ENCODE measurements around the gene PUM2. TPM values are rescaled to one million over a fixed set of nuclear protein-coding genes. Genes with fewer than 3 reads are reported as not detected.

The PUM2 gene
- total and polyA plus RNA-seq, 11 donors: 18.6 to 75.4 (median 58.5) TPM

GRCh38 chr2:20362701-20363435 lies 12.2 kb upstream of the PUM2 start:
- no peak for TF ChIP-seq CTCF (IDR thresholded peaks at IDR 0.05)
- no peak for TF ChIP-seq POLR2A (IDR thresholded peaks at IDR 0.05)
- H3K27me3 ChIP-seq: no peaks in the 10 kb centered on the region
- no peak for DNase-seq
- H3K9me3 ChIP-seq: no peaks in the 10 kb centered on the region
- ATAC-seq: no peak
- peaks cover 0 to 24% (median 0%) of the 10 kb centered on the region in 12 donors for H3K4me1 ChIP-seq
- WGBS, 4 donors: 92 to 97% (median 96%) methylated on average over 5 of the region's 5 CpGs
- H3K27ac ChIP-seq: no peak overlapping the region
- H3K36me3 ChIP-seq: no peaks in the 10 kb centered on the region
- intact Hi-C loops (cut with DNase I): no loop called here
- no peak overlapping the region for H3K4me3 ChIP-seq

DNA sequence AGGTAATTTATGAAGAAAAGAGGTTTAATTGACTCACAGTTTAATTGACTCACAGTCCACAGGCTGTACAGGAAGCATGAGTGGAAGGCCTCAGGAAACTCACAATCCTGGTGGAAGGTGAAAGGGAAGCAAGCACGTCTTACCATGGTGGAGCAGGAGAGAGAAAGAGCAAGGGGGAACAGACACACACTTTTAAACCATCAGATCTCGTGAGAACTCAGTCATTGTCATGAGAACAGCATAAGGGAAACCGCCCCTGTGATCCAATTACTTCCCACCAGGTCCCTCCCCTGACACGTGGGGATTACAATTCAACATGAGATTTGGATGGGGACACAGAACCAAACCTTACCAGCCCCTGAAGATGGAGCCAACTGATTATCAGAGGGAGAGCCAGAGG lies 11.2 kb upstream of the PUM2 start:
- ATAC-seq: no peak
- H3K9me3 ChIP-seq: no peaks in the 10 kb centered on the region
- TF ChIP-seq CTCF (IDR thresholded peaks at IDR 0.05) (no peak), POLR2A (IDR thresholded peaks at IDR 0.05) (no peak)
- no peaks in the 10 kb centered on the region for H3K36me3 ChIP-seq
- H3K27me3 ChIP-seq: no peaks in the 10 kb centered on the region
- H3K4me1 ChIP-seq: peaks cover 0 to 24% (median 0%) of the 10 kb centered on the region in 12 donors
- WGBS, 4 donors: 74 to 89% (median 79%) methylated on average over 4 of the region's 4 CpGs
- no peak for DNase-seq
- no peak overlapping the region for H3K27ac ChIP-seq
- no peak overlapping the region for H3K4me3 ChIP-seq
- intact Hi-C loops (cut with DNase I): no loop called here

- DNase-seq: no peak
- TF ChIP-seq CTCF (IDR thresholded peaks at IDR 0.05) (no peak), POLR2A (IDR thresholded peaks at IDR 0.05) (no peak)
- H3K9me3 ChIP-seq: no peaks in the 10 kb centered on the region
- H3K27me3 ChIP-seq: no peaks in the 10 kb centered on the region
- H3K36me3 ChIP-seq: no peaks in the 10 kb centered on the region
- H3K27ac ChIP-seq: no peak overlapping the region
- no peak overlapping the region for H3K4me3 ChIP-seq
- intact Hi-C loops (cut with DNase I): no loop called here
- ATAC-seq: no peak
- WGBS, 4 donors: 93 to 99% (median 97%) methylated on average over 6 of the region's 6 CpGs
- peaks cover 0 to 11% (median 0%) of the 10 kb centered on the region in 12 donors for H3K4me1 ChIP-seq
These were observed 8.5 kb upstream of the PUM2 start for GRCh38 chr2:20359096-20359495.

- WGBS, 4 donors: 80 to 84% (median 83%) methylated on average over 13 of the region's 13 CpGs
- peak overlapping the region in 1 of 12 donors; percentile 76 for H3K27ac ChIP-seq
These were observed 7.2 kb upstream of the PUM2 start for GRCh38 chr2:20357638-20358389.

More at GRCh38 chr2:20357638-20358389, 7.2 kb upstream of the PUM2 start:
- no peak for DNase-seq
- H3K27me3 ChIP-seq: no peaks in the 10 kb centered on the region
- intact Hi-C loops (cut with DNase I): no loop called here
- ATAC-seq: no peak
- H3K36me3 ChIP-seq: no peaks in the 10 kb centered on the region
- peaks cover 0 to 11% (median 0%) of the 10 kb centered on the region in 12 donors for H3K4me1 ChIP-seq
- H3K4me3 ChIP-seq: peak overlapping the region in 1 of 12 donors; percentile 24
- TF ChIP-seq CTCF (IDR thresholded peaks at IDR 0.05) (no peak), POLR2A (IDR thresholded peaks at IDR 0.05) (no peak)
- no peaks in the 10 kb centered on the region for H3K9me3 ChIP-seq
